Measurements from ENCODE around the gene CRABP2. TPM values are rescaled to one million over a fixed set of nuclear protein-coding genes. Genes with fewer than 3 reads are reported as not detected.

CRABP2 gene
- total and polyA plus RNA-seq, 2 experiments from 2014 or later = 38.8 to 64.1 TPM

DNA sequence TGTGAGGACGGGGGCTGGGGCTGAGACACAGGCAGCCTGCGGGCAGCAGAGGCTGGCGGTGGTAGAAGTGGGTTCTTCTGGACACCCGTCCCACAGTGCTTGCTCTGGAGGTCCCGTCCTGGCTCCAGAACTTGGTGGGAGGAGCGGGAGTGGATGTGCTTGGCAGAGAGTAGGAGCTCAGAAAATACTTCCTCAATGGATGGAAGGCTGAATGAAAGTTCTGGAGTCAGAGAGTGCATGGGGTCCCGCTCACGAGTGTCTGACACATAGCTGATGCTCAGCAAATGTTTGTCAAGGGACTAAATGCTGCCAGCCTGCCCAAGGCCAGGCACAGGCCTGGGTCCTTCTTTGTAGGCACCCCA is 14.7 kb downstream of the CRABP2 start:
- WGBS, 2 experiments (ENCODE audit: low coverage in 1 of 2, low lambda C conversion rate in 2 of 2, missing lambda C conversion rate in 2 of 2) = 58% methylated on average over 7 to 8 of the region's 8 CpGs
- Histone ChIP-seq H3K4me2 (ENCODE audit: unreplicated experiment) (no peak overlapping the region), H3K9me2 (ENCODE audit: insufficient read depth) (no peaks in the 10 kb centered on the region), H4K20me1 (ENCODE audit: insufficient read depth) (no peaks in the 10 kb centered on the region), H3K4me1 (ENCODE audit: insufficient read depth) (peaks cover 26% of the 10 kb centered on the region), H3K9me3 (ENCODE audit: low read depth) (no peaks in the 10 kb centered on the region), H3K9ac (no peak overlapping the region), H2AFZ (no peak overlapping the region), H3K4me3 (no peak overlapping the region), H3F3A (ENCODE audit: insufficient read depth) (no peaks in the 10 kb centered on the region), H3K79me2 (ENCODE audit: insufficient read depth) (no peaks in the 10 kb centered on the region), H3K27me3 (replicated peaks; ENCODE audit: insufficient read depth) (no peaks in the 10 kb centered on the region), H3K36me3 (ENCODE audit: low read depth) (no peaks in the 10 kb centered on the region), H3K27ac (no peak overlapping the region)
- in situ Hi-C loops (cut with MboI) = no loop called here
- TF ChIP-seq EZH2phosphoT487 (IDR thresholded peaks at IDR 0.05; ENCODE audit: insufficient read depth, low read depth) = no peak
- TF ChIP-seq EZH2 (IDR thresholded peaks at IDR 0.05; ENCODE audit: insufficient read depth, poor library complexity, severe bottlenecking) = no peak
- DNase-seq = no peak

DNA sequence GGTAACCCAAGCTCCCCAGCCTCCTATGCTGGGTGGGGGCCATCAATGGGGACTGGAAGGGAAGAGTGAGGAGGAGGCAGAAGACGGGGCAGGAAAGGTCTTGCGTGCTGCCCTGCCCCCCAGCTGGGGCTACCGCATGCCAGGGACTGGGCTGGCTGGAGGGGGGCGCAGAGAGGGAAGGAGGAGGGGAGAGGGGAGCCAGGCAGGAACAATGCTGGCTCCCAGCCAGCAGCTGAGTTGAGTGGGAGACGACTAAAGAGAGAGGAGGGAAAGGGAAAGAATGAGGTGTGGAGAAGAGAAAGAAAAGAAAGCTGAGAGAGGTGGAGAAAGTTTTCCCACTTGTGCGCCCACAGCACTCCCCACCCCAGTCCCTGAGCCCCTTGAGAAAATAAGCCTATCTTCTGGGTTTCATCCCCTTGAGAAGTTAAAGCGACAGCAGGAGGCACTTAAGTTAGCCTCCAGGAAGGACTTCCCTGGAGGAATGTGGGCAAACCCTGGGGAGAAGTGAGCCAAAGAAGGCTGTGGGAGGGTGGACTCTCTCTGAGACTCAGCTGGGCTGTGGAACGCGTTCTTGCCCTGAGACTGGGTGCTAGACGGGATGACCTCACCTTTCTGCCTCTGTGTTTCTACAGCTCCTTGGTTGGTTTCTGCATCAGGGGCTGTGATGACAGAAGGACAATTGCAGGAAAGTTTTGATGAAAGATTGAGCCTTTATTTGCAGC is 15.3 kb downstream of the CRABP2 start:
- no peaks in the 10 kb centered on the region for H3K9me3 ChIP-seq (ENCODE audit: low read depth)
- H3K36me3 ChIP-seq (ENCODE audit: low read depth) = no peaks in the 10 kb centered on the region
- 0 out of 2 replicates have a peak, but pooled peaks cover 5% of the 10 kb centered on the region for H3F3A ChIP-seq (ENCODE audit: insufficient read depth)
- peak; percentile 64 for DNase-seq
- H2AFZ ChIP-seq = peak overlapping the region; percentile 91; the same call in 1 of the 2 replicates
- no peaks in the 10 kb centered on the region for H4K20me1 ChIP-seq (ENCODE audit: insufficient read depth)
- H3K4me1 ChIP-seq (ENCODE audit: insufficient read depth) = peaks cover 26% of the 10 kb centered on the region
- H3K27ac ChIP-seq = no peak overlapping the region
- 29 to 37% methylated on average over 7 to 10 of the region's 10 CpGs for WGBS, 2 experiments (ENCODE audit: low coverage in 1 of 2, low lambda C conversion rate in 2 of 2, missing lambda C conversion rate in 2 of 2)
- peak overlapping the region; percentile 61 for H3K4me3 ChIP-seq
- in situ Hi-C loops (cut with MboI) = no loop called here
- no peaks in the 10 kb centered on the region for H3K79me2 ChIP-seq (ENCODE audit: insufficient read depth)
- H3K9ac ChIP-seq = no peak overlapping the region
- H3K4me2 ChIP-seq (ENCODE audit: unreplicated experiment) = peak overlapping the region; percentile 83
- no peaks in the 10 kb centered on the region for H3K27me3 ChIP-seq (replicated peaks; ENCODE audit: insufficient read depth)
- no peak for TF ChIP-seq EZH2 (IDR thresholded peaks at IDR 0.05; ENCODE audit: insufficient read depth, poor library complexity, severe bottlenecking)
- TF ChIP-seq EZH2phosphoT487 (IDR thresholded peaks at IDR 0.05; ENCODE audit: insufficient read depth, low read depth) = no peak
- no peaks in the 10 kb centered on the region for H3K9me2 ChIP-seq (ENCODE audit: insufficient read depth)

DNA sequence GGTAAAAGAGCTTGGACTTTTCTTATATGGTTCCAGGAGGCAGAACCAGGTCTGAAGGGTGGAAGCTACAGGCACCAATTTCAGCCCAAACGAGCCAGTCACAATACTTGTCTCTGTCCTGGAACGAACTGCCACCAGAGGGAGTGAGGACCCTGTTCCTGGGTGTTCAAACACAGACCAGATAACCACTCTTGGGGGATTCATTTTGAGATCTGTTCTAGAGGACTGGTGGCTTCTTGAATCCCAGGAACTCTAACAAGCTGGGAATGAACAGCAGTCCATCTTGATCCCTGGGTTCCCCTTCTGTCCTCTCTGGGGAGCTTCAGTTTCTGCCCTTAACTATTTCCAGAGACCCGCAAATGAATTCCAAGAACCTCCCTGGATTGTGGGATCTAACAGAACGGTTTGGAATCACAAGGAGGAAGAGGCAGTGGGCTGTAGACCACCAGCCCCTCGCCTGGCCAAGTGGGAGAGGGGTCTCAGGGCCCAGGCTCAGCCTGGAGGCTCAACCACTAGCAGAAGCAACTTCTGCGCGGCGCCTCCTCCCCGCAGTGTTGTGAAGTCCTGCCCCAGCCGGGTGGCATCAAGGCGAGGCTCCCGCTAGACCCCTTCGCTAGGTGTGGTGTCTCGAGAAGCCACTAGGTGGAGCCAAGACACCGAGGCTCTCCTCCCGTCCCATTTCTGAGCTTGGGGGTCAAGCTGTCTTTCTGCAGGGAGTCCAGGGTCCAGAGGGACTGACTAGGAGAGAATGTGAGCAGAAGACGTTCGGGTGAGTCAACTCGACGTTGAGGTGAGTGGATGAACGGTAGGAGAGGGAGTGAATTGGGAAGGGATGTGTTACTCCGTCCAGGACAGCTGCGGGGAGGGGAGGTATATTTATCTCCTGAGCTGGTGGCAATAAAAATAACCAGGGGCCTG is 16.1 kb downstream of the CRABP2 start:
- Histone ChIP-seq H3K4me1 (ENCODE audit: insufficient read depth) (peaks cover 34% of the 10 kb centered on the region), H3K9ac (peak overlapping the region; percentile 44; the same call in 1 of the 2 replicates), H3K27me3 (replicated peaks; ENCODE audit: insufficient read depth) (no peaks in the 10 kb centered on the region), H2AFZ (peak overlapping the region; percentile 91), H3K4me3 (peak overlapping the region; percentile 61), H3K79me2 (ENCODE audit: insufficient read depth) (no peaks in the 10 kb centered on the region), H3K36me3 (ENCODE audit: low read depth) (no peaks in the 10 kb centered on the region), H3F3A (ENCODE audit: insufficient read depth) (peaks cover 11% of the 10 kb centered on the region), H3K4me2 (ENCODE audit: unreplicated experiment) (peak overlapping the region; percentile 83), H4K20me1 (ENCODE audit: insufficient read depth) (no peaks in the 10 kb centered on the region), H3K27ac (no peak overlapping the region), H3K9me3 (ENCODE audit: low read depth) (no peaks in the 10 kb centered on the region), H3K9me2 (ENCODE audit: insufficient read depth) (no peaks in the 10 kb centered on the region)
- peak; percentile 90 for DNase-seq
- 0 to 3% methylated on average over 23 of the region's 23 CpGs for WGBS, 2 experiments (ENCODE audit: low coverage in 1 of 2, low lambda C conversion rate in 2 of 2, missing lambda C conversion rate in 2 of 2)
- TF ChIP-seq EZH2phosphoT487 (IDR thresholded peaks at IDR 0.05; ENCODE audit: insufficient read depth, low read depth) (no peak), EZH2 (IDR thresholded peaks at IDR 0.05; ENCODE audit: insufficient read depth, poor library complexity, severe bottlenecking) (no peak)
- in situ Hi-C loops (cut with MboI) = no loop called here

DNA sequence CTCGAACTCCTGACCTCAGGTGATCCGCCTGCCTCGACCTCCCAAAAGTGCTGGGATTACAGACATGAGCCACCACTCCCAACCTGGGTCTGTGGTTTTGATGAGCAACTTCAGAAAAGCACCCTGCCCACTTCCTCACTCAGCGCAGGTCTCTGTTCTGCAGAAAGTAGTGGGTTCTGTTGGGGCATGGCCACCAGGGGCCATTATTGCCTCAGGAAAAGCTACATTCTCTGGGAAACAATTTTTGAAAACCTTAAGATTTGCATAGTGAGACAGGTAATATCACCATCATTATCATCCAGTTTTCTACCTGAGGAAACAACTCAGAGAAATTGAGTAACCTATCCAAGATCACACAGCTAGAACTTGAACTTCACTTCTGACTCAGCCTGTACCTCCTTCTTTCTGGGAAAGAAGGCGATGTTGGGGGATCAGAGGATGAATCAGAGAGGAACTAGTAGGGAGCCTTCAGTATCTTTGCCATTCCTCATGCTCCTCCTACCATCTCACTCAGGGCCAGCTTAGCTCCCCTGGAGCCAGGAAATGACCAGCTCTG is 21.1 kb downstream of the CRABP2 start:
- Histone ChIP-seq H3K36me3 (ENCODE audit: low read depth) (no peaks in the 10 kb centered on the region), H3K4me3 (no peak overlapping the region), H3K4me1 (ENCODE audit: insufficient read depth) (peaks cover 25% of the 10 kb centered on the region), H3K79me2 (ENCODE audit: insufficient read depth) (no peaks in the 10 kb centered on the region), H3K4me2 (ENCODE audit: unreplicated experiment) (no peak overlapping the region), H3F3A (ENCODE audit: insufficient read depth) (peaks cover 14% of the 10 kb centered on the region), H4K20me1 (ENCODE audit: insufficient read depth) (no peaks in the 10 kb centered on the region), H3K27ac (peak overlapping the region; percentile 61), H3K9me2 (ENCODE audit: insufficient read depth) (no peaks in the 10 kb centered on the region), H3K9me3 (ENCODE audit: low read depth) (no peaks in the 10 kb centered on the region), H2AFZ (peak overlapping the region; percentile 45; the same call in 1 of the 2 replicates), H3K9ac (no peak overlapping the region), H3K27me3 (replicated peaks; ENCODE audit: insufficient read depth) (no peaks in the 10 kb centered on the region)
- 45 to 49% methylated on average over 5 of the region's 5 CpGs for WGBS, 2 experiments (ENCODE audit: low coverage in 1 of 2, low lambda C conversion rate in 2 of 2, missing lambda C conversion rate in 2 of 2)
- in situ Hi-C loops (cut with MboI) = no loop called here
- peak; percentile 86 for DNase-seq
- TF ChIP-seq EZH2phosphoT487 (IDR thresholded peaks at IDR 0.05; ENCODE audit: insufficient read depth, low read depth) (no peak), EZH2 (IDR thresholded peaks at IDR 0.05; ENCODE audit: insufficient read depth, poor library complexity, severe bottlenecking) (no peak)

All from GM23248 (cell line).